Measurements from ENCODE around the gene STARD7.
"Not testable (repeated sequence)": the region's sequence is repeated elsewhere in the genome, so short reads cannot be mapped to it uniquely, and the experiment has no call there.

Gene STARD7

GRCh38 chr2:96236882-96237281, 28.3 kb upstream of the STARD7 start:
- no peak for DNase-seq (ENCODE audit: low read depth in 2 of 2)

- no peak for DNase-seq (ENCODE audit: low read depth in 2 of 2)
Measured at GRCh38 chr2:96233880-96234316, 25.3 kb upstream of the STARD7 start.

GRCh38 chr2:96233436-96233835, 24.8 kb upstream of the STARD7 start:
- no peak for DNase-seq (ENCODE audit: low read depth in 2 of 2)

GRCh38 chr2:96231316-96231715, 22.7 kb upstream of the STARD7 start:
- DNase-seq (ENCODE audit: low read depth in 2 of 2) = no peak

GRCh38 chr2:96225016-96225533, 16.4 kb upstream of the STARD7 start:
- no peak for DNase-seq (ENCODE audit: low read depth in 2 of 2)

- DNase-seq (ENCODE audit: low read depth in 2 of 2) = not testable (repeated sequence)
Measured at GRCh38 chr2:96221106-96221505, 12.5 kb upstream of the STARD7 start.

- DNase-seq (ENCODE audit: low read depth in 2 of 2) = not testable (repeated sequence)
Measured at GRCh38 chr2:96219959-96220358, 11.3 kb upstream of the STARD7 start.

DNA sequence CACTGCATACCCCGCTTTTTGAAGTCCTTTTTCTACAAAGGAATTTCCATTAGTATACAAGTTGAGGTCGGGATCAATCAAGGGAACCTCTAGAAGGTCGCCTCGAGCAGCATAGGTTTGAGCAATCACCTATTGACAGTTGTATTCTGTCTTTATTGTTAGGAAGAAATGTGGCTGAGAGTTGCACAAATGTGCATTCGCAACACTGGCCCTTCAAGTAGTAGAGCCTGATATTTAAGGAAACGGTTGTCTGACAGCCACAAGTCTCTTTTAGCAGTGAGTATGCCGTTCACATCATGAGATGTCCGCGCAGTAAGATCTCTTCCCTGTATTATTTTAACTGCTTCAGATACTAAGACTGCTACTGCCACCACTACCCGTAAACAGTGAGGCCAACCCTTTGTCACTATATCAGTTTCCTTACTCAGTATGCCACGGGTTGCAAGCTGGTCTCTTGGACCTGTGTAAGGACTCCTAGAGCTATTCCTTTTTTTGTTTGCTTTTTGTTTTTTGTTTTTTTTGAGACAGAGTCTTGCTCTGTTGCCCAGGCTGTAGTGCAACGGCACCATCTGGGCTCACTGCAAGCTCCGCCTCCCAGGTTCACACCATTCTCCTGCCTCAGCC, 10.0 kb upstream of the STARD7 start:
- no peak for DNase-seq (ENCODE audit: low read depth in 2 of 2)

- no peak for DNase-seq (ENCODE audit: low read depth in 2 of 2)
Measured at GRCh38 chr2:96214554-96214953, 5.9 kb upstream of the STARD7 start.

DNA sequence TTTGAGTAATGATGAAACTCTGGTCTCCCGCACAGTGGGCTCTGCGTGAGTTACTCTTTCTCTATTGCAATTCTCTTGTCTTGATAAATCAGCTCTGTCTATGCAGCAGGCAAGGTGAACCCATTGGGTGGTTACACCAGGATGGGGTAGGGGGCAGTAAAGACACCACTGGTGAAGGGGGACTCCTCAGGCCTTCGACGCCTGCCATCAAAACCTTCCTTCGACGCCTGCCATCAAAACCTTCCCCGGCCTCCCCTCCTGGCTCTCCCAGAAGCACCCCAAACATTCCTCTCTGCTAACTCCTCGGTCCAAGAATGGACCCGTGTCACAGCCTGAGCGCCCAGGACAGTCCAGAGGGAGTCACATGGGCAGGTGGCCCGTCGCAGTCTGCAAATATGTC, 4.8 kb upstream of the STARD7 start:
- DNase-seq (ENCODE audit: low read depth in 2 of 2) = no peak

- DNase-seq (ENCODE audit: low read depth in 2 of 2) = no peak
Measured at GRCh38 chr2:96212339-96212738, 3.7 kb upstream of the STARD7 start.

GRCh38 chr2:96209729-96210085, 1.1 kb upstream of the STARD7 start:
- no peak for DNase-seq (ENCODE audit: low read depth in 2 of 2)

DNA sequence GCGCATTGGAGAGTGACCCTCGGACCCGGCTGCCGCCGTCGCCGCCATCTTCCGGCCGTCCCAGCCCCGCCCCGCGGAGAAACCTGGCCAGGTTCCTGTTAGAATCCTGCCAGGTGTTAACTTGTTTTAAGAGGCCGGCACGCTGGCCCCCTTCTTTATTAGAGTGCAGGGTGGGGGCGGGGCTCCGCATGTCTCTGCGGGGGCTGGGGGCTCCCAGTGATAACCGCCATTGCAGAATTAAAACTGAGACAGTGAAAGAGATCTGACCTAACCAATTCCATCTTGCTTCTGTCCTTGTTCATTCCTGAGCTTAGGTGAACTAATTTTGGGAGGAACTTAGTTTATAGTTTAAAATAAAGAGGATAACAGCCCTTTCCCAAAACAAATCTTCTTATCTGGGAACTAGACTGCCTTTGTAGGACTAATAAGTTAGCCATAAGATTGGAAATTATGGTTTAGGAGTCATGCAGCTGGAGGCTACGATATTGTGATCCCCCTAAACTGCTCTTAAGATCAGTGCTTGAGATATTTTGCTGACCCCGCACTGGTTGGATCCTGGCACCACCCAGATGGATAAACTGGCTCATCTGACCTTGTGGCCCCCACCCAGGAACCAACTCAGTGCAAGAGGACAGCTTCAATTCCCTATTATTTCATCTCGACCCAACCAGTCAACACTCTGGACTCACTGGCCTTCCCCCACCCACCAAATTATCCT, 543 bp upstream of the STARD7 start:
- DNase-seq (ENCODE audit: low read depth in 2 of 2) = no peak

GRCh38 chr2:96207774-96208142, 869 bp downstream of the STARD7 start:
- peak in 1 of 2 donors; percentile 3 for DNase-seq (ENCODE audit: low read depth in 2 of 2)

DNA sequence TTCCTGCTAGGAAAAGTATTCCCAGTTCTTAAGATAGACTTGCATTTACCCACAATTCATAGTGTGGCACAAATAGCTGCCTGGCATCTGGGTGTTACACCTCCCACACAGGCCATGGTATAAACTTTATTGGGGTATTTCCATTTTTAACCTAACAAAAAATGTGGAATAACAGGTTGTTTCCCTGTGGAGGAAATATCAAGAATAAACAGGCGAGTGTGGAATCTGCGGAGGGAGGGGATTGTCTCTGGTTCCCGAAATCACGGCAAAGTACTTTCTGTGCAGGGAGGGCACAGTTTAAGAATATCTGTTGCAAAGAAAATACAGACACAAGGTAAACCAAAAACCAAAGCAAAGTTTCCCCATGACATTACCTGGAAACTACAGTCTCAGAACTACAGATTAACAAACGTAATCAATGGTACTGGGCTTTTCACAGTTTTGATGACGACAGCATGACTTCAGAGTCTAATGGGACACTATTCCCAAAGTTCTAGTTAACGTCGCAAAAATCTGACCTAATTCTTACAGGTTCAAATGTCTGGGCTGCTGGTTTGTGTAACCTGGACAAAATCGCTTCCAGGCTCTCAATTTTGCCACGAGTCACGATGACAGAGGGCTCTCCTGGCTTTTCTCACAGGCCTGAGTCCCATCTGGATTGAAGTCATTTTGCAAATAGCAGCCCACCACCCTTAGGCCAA, 1.4 kb downstream of the STARD7 start:
- DNase-seq (ENCODE audit: low read depth in 2 of 2) = no peak

GRCh38 chr2:96205888-96206287, 2.7 kb downstream of the STARD7 start:
- DNase-seq (ENCODE audit: low read depth in 2 of 2) = no peak

DNA sequence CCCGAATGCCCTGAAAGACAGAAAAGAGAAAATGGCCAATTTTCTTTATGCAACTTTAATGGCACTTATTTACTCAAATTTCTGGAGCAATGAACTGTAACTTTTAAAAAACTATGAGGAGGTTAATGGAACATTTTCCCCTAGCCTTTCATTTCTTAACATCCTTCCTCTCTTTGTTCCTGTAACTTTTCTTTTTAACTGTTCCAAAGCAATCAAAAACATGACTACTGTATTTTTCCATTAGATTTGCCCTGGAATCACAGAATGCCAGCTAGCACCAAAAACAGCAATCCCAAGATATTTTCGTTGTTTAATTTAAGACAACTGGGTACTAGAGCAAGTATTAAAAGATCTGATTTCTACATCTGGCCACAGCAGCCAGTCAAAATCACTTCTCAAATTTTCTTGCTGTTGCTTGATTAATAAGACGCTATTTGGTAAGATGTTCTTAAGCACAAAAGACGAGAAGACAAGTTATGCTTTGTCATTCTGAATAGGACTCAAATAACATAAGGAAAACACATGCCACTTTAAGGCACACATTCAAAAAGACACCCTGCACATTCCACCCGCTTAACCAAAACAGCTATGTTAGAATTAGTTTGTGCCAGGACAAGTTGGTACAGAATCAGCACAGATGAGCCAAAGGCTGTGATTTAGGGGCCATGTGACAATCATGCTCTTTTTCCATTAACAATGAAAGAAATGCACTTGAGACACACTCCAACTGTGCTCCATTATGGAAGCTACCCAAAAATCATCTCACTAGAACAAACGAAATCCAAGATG, 3.6 kb downstream of the STARD7 start:
- no peak for DNase-seq (ENCODE audit: low read depth in 2 of 2)

- DNase-seq (ENCODE audit: low read depth in 2 of 2) = no peak
Measured at GRCh38 chr2:96203130-96204028, 5.2 kb downstream of the STARD7 start.

DNA sequence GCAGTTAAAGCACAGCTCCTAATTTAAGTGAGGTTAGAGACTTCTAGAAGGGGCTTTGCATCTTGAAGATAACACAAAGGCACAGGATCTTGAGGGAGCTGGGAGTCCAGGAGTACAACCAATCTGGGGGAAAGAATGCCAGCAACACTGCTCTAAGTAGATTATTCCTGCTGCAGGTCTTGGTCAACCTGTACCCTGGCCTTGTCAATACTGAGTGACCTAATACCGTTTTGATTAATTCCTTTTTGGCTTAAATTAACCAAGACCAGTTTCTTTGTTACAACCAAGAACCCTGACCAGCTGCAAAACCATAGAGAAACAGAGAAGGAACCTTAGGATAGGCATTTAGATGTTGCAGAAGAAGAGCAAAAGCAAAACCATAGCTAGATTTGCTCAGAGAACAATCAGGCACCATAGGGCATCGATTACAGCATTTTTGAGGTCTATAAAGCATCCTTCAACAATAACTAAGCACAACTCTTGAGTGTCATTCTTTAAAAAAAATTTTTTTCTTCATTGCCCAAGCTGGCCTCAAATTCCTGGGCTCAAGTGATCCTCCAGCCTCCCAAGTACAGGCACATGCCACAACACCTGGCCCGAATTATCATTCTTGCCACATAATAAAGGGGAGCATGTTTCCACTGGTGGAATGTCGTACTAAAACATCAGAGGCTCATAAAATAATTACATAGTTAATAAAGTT, 6.3 kb downstream of the STARD7 start:
- no peak for DNase-seq (ENCODE audit: low read depth in 2 of 2)

DNA sequence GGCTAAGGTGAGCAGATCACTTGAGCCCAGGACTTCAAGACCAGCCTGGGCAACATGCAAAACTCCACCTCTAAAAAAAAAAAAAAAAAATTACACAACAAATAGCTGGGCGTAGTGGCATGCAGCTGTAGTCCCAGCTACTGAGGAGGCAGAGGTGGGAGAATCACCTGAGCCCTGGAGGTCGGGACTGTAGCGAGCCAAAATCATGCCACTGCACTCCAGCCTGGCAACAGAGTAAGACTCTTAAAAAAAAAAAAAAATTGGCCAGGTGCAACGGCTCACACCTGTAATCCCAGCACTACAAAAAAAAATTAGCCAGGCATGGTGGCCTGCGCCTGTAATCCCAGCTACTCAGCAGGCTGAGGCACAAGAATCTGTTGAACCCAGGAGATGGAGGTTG, 7.3 kb downstream of the STARD7 start:
- DNase-seq (ENCODE audit: low read depth in 2 of 2) = no peak
